HG03066 (cell line): Measurements from ENCODE around the gene C1QTNF4.

Source experiments
- ATAC-seq: cut with Tn5 transposase; IDR thresholded peaks from one replicate; pipeline ENCODE4 v1.9.1; 2021; ENCODE audit warnings: low read depth; ENCODE audit not compliant: unreplicated experiment

Gene C1QTNF4

DNA sequence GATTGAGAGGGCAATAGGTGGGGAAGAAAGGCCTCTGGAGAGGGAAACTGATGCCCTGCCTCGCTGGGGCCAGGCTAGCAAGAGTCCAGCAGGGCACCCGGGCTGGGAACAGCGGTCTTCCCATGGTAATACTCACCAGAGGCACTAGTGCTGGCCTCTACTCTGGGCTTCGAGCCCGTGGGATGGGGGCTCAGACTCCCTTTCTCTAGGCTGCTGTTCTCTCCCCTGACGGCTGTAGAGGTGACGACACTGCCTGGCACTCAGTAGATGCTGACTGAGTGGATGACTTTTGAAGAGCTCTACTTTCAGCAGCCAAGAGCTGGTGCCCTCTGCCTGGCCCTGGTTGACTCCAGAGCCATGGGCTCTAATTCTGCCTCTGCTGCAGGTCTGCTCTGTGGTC is 818 bp upstream of the C1QTNF4 start:
- no peak for ATAC-seq

DNA sequence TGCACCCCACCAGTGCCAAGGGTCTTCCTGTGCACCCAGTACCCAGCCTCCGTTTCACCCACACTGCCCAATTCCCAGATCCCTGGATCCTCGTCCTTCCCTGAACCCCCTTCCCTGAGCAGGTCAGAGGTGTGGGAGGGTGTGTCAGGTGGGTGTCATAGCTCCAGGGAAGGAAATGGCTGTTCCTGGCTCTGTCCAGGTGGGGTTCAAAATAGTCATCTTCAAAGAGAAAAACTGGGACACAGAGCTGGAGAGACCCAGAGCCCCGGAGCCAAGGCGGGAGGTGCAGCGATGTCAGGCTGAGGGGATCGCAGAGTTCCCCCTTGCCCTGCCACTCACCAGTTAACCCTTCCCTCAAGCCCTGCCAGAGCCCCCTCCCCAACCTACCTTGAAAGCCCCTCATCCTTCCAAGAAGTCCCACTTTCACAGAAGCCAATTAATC is 698 bp downstream of the C1QTNF4 start:
- no peak for ATAC-seq

DNA sequence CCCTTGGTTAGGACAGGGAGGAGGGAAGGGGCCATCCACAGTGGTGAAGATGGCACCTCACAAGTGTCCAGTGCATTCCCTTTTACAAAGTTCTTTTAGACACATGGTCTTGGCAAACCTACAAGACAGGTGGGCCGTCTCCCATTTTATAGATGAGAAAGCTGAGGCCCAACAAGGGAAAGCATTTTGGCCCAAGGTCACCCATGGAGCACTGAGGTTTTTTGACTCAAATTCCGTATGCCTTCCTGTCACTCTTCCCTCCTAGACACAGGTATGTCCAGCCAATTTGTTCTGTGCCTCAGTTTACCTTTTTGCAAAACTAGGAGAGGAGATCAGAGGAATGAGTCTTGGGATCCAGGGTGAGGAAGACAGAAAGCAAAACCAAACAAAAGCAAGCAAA is 1.2 kb downstream of the C1QTNF4 start:
- ATAC-seq = no peak

DNA sequence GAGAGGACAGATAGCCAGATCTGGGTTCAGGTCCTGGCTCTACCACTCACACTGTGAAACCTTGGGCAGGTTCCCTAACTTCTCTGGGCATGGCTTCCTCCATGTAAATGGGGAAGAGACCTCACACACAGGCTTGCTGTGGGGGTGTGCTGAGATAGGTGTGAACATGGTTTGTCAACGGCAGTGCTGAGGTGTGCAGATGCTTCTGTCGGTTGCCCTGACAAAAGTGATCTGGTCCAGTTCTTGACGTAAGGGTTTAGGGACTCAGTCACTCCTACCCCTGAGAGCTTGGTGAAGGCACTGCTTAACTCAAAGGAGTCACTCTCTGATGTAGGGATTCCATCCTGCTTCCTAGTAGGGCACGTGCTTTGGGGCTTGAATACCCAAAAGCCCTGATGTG is 2.0 kb downstream of the C1QTNF4 start:
- ATAC-seq = no peak

DNA sequence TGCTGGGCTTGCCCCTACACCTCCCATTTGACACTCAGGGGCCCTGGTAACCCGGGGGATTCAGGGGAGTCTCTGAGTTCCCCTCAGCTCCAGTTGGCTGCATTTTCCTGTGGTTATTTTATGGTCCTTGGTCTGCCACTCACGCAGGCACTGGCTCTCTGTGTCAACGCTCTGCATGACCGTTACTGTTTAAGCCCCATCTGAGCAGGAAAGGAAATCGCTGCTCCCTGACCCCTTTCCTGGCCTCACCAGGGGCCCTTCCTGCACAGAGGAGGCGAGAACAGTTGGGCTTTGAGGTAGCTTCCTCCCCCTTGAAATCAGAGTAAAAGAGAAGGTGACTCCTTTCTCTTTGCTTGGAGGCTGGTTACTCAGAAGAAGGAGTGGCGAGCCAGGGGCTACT is 2.4 kb downstream of the C1QTNF4 start:
- no peak for ATAC-seq

DNA sequence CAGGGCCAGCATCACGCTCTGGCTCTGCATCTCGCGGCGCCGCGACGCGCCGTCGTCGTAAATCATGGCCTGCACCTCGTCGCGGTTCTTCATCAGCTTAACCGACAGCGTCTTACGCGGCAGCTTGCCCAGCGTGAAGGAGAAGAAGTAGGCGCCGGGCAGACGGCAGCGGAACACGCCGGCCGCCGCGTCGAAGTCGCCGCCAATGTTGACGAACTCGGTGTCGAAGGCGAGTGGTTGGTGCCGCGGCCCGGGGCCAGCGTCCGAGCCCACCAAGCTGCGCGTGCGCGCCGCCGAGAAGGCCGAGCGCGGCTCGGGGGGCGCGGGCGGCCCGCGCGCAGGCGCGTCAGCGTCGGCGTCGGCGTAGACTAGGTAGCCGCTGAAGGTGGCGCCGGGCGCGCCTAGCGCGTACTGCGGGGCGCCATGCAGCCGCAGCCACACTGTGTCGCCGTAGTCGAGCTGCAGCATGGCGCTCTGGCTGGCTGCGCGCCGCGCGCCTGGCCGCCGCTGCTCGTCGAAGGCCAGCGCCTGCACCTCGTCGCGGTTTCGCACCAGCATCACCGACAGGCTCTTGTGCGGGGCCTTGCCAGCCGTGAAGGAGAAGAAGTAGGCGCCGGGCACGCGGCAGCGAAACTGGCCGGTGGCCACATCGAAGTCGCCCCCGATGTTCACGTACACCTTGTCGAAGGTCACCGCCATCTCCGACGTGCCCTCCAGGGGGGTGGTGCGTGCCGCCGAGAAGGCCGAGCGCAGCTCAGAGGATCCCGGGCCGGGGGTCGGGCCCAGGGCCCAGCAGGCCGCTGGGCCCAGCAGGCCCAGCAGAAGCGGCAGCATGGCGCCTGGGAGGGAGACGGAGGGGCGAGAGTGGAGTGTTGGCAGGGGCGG is 4.0 kb downstream of the C1QTNF4 start:
- ATAC-seq = no peak

DNA sequence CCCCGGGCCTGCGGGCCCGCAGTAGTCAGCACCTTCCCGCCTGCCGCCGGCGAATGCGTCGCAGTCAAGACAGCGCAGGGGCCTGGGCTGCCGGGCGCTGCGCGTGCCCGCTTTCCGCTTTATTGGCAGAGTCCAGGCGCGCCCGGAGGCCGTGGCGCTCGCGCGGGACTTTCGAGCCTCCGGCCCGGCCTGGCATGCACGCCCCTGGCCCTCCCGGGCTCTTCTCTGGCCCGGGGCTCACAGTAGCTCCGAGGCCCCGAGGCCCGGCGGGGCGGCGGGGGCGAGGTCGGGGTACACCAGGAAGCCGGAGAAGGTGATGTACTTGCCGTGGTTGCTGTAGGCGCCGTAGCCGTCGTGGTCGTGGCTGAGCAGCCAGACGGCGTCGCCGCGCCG is 4.6 kb downstream of the C1QTNF4 start:
- no peak for ATAC-seq

DNA sequence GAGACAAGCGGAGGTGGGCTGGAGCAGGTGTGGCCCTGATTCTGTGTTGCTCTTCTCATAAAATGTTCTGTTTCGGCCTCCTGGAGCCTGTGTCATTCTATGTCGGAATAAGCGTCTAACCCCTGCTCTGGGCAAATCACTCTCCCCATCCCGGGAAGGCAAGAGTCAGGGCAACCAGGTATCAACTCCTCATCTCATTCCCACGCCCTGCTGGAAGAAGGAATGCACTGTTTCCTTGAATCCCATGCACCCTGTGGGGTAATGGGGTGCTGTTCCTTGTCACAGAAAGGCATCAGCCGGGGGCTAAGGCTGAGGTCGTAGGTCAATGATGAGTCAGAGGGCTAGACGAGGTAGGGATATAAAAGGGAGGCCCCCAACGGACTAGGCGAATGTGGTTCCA is 5.1 kb downstream of the C1QTNF4 start:
- no peak for ATAC-seq

DNA sequence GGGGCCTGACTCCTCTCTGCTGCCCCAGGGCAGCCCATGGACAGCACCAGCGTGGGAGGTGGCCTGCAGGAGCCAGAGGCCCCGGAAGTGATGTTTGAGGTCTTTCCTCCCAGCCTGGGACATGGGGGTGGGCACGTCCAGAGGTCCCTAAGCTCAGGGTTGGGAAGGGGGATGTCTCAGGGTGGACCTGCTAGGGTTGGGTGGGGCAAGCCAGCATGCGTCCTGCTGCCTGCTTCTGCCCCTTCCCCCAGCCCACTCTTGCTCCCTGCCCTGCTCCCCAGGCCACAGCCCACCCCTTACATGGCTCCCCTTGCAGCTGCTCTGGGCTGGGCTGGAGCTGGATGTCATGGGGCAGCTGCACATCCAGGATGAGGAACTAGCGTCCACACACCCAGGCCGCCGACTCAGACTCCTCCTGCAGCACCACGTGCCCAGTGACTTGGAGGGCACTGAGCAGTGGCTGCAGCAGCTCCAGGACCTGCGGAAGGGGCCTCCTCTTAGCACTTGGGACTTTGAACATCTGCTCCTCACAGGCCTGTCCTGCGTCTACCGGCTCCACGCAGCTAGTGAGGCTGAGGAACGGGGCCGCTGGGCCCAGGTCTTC is 6.4 kb downstream of the C1QTNF4 start:
- ATAC-seq = no peak

DNA sequence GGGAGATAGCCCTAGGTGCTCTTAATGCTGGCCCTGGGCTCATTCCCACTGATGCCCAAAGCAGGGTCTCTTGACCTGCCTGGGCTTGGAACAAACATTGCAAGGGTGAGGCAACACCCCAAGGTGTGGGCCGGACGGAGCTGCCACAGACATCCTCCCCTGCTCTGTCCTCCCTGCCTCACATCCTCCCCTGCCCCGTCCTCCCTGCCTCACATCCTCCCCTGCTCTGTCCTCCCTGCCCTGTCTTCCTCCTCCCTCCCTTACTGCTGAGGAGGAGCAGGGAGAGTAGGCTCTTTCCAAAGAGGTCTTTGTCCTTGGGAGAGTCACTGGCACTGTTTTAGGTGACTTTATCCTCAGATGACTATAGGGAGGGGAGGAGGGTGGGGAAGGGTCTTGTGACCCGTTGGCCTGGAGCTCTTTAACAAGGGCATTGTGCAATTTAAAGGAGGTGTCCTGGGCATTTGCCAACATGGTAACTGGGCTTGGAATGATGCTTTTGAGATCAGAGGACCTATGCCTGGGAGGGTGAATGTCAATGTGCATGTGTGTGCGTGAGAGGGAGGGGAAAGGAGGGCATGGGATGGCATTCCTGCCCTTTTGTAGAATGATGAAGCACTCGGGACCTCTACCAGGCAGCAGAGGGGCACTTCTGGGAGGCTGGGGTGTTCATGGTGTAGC is 7.0 kb downstream of the C1QTNF4 start:
- no peak for ATAC-seq

DNA sequence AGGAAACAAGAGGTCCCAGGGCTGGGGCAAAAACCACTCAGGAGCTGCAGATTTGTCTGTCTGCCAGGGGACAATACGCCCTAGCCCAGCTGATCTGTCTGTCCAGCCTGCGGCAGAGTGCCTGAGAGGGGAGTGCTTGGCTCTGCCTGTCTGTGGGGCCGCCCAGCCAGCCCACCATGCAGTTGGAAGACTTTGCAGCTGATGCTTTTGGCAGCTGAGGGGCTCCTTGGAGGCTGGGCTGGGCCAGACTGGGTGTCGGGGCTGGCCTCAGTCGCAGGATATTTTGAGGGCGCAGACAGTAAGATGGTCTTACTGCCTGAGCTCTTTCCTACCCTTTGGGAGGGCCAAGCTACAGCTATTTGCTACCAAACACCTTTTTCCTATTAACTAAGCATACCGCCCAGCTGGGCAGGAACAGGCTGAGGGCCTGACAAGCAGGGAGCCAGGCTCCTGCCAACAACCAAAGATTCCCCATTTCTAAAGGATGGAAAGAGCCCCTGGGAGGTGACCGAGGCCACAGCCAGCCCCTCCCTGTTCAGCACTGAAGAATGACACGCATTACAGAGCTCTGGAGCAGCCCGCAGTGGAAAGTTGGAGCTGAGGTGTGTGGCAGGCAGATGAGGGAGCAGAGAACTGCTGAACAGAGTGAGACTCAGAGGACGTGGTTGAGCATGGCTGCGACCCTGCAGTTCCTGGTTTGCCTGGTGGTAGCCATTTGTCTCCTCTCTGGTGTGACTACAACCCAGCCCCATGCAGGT is 7.9 kb downstream of the C1QTNF4 start, which contains the start of gene FAM180B:
Gene FAM180B, plus strand, starts transcription at position 581 of the 758 bp plus-strand sequence. Its CDS starts 91 bp downstream, at position 672.
- no peak for ATAC-seq

DNA sequence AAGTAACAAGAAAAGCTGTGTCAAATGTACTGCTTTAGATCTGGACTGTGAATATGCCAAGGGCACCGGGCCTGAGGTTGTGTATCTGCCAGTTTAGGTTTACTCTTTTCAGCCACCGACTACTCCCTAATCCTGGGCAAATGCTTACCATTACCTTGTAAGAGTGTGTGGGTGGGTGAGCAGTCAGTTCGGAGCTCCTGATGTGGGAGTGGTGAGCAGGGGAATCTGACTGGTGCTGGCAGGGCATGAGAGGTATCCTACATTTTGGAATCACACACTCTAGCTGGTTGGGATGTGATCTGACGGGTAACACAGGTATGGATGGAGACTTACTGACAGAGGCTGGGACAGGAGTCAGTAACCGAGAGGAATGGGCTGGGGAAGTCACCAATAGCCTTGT is 10.4 kb downstream of the C1QTNF4 start:
- no peak for ATAC-seq

DNA sequence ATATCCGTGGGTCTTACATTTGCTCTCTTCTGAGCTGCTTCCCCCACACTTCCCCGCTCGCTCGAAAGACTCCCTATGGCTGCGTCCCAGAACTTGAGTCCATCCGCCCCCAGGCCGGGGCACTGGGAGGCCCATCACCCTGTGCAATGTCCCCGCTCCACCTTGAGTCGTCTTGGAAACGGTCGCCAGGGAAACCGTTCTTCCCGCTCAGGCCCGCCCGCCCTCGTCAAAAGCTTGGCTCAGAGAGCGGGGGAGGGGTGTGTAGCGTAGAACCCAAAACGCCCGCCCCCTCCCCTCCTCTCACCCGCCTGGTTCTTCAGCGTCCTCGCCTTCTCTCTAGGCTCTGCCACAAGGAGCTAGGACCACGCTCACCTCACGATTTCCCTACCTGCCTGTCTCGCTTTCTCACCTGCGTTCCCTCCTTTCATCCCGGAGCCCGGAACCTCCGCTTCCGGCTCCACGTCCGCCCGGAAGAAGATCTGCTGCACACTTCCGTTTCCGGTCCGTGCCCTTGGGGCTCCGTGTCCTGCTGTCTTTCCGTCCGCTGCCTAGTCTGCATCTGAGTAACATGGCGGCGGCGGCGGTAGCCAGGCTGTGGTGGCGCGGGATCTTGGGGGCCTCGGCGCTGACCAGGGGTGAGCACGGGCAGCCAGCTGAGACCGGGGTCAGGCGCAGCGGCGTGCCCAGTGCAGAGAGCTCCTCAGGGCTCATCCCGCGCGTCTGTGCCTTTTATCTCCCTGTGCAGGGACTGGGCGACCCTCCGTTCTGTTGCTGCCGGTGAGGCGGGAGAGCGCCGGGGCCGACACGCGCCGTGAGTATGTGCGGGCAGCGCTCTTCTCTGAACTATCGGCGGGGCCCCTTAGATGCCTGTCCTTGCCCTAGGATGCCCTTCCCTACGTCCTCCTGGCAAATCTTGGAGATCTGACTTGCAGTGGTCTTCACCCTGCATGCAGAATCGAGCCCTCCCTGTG is 15.4 kb downstream of the C1QTNF4 start, which contains the start of the genes KBTBD4 and NDUFS3:
Gene KBTBD4, minus strand, starts transcription at position 447 of the 971 bp plus-strand sequence. Its CDS starts 19 bp downstream, at position 428.
Gene NDUFS3, plus strand, starts transcription at position 551 of the 971 bp plus-strand sequence. Its CDS starts 18 bp downstream, at position 569.
- ATAC-seq = peak; percentile 97

DNA sequence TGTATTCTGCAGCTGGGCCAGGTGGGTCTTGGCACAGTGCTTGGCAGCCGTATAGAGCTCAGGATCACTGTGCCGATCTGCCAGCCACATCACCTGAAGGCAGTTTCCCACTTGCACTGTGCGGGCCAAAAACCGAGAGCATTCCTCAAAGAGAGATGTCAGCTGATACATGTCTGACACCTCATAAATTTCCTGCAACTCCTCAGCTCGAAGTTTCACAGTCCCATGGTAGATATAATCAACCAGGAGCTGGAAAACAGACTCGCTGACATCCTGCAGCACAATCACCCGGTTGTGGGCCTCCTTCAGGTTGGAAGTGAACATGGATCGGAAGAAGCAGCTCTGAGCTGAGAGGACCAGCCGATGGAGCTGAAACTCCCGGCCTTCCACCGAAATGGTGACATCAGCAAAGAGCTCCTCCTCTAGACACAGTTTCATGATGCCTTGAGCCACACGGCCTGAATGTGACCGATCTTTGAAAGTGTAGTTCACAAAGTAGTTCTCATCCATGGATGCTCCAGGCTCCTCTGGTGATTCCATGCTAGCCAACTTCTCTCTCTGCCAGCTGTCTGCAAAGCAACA is 16.7 kb downstream of the C1QTNF4 start:
- no peak for ATAC-seq

DNA sequence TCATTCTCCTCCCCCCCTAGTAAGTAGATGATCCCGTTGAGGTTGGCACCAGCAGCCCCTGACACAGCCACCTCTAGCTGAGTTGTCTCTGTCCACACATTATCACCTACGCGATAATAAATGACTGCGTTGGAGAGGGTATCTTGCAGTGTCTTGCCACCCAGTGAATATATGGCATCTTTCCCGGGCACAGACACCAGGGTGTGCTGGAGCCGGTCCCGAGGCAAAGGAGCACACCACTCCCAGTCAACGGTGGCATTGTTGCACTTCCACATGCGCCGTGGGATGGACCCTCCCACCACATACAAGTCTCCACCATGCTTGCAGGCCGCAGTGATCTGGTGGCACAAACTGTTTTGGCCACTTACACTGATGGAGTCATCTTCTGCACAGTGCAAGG is 20.9 kb downstream of the C1QTNF4 start:
- no peak for ATAC-seq

DNA sequence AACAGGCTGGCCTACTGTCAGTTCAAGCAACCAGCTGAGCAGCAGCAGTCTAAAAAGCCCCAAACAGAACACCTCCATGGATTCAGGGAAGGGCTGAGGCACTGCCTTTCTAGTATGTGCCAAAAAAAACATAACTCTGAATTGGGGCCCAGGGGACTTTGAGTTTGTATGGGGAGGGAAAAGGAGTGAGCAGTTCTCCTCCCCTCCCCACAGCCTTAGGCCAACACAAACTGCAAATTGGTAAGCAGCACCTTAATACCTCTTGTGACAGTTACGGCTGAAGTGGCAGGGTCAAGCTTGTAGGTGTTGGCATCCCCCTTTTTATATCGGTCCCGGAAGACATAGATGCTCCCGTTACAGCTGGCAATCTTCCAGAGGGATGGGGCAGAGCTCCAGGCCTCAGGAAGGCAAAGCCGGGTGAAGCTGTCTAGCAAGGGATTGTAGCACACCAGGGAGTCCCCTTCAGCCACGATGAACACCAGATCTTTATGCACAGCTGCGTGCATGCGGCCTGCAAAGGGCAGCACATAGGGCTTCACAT is 21.4 kb downstream of the C1QTNF4 start:
- no peak for ATAC-seq

DNA sequence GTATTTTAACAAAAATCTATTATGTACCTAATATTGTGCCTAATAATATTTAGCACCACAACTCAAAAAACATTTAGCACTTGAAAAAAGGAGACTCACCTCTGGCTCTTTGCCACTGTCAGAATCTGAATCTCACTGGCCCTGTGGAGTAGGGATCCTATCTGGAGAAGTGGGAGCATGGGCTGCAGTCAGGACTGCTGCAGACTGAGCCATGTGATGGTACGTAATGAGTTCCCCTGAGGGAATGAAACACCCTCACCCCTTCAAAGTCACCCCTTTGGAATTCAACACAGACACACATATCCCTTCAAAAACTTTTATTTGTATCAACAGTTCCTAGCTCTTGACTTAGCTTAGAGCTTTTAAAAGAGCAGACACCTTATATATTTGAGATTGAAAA is 22.3 kb downstream of the C1QTNF4 start:
- no peak for ATAC-seq

DNA sequence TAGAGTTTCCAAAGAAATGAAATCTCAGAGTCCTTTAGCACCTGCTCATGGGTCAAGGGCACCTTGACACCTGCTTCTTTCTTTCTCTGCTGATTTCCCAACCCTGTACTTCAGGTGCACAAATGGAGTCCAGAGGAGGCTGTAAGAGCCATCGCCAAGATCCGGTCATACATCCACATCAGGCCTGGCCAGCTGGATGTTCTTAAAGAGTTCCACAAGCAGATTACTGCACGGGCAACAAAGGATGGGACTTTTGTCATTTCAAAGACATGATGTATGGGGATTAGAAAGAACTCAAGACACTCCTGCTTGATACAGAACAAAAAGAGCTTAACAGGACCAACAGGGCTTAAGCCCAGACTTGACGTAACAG is 22.9 kb downstream of the C1QTNF4 start:
- ATAC-seq = no peak
